ENCODE measurements around the gene A1BG.

GRCh38 chr19:58332697-58333096 is 20.6 kb downstream of the A1BG start:
- TF ChIP-seq POLR2A (IDR thresholded peaks at IDR 0.05; ENCODE audit: low read depth, low read length) (no peak), POLR2AphosphoS5 (IDR thresholded peaks at IDR 0.05; ENCODE audit: low read depth, low read length) (no peak)
